Spleen (tissue), 7 donors: Measurements from ENCODE around the gene IL36RN.

Source experiments
- CTCF ChIP-seq, 11 experiments: fragments of 200-600 bp in 7 of 11; fragments of 450-650 bp in 4 of 11; sonication (generic) in 4 of 11; IDR thresholded peaks in 8 of 11; conservative IDR thresholded peaks in 3 of 11; 1 replicate in 7 of 11; 2 replicates in 4 of 11; pipeline versions ENCODE4 v1.4.0 to v1.8.0; 2016 to 2021; ENCODE audit warnings: antibody characterized with exemption in 11 of 11, inconsistent platforms in 4 of 11, mild to moderate bottlenecking in 1 of 11
- POLR2A ChIP-seq, 3 donors: fragments of 450-650 bp; IDR thresholded peaks; one replicate each; pipeline ENCODE4 v1.5.1; 2017; ENCODE audit warnings: antibody characterized with exemption in 3 of 3, mild to moderate bottlenecking in 1 of 3
- POLR2AphosphoS5 ChIP-seq, 3 donors: sonication (generic); formaldehyde crosslinking; IDR thresholded peaks; one replicate each; pipeline ENCODE4 v1.5.1; 2017; ENCODE audit warnings: antibody characterized with exemption in 3 of 3
- donor health status: DM: no; HTN: no; CAD: no; lungs with moderate emphysema.
- donor health status: DM: no; HTN: no; CAD: no.
- donor health status: DM: no; HTN: no; CAD: no.

- TF ChIP-seq POLR2AphosphoS5 (IDR thresholded peaks at IDR 0.05): no peak
- TF ChIP-seq POLR2A (IDR thresholded peaks at IDR 0.05): no peak
- no peak for TF ChIP-seq CTCF (IDR thresholded peaks at IDR 0.05 in 8 of 11, conservative IDR thresholded peaks at IDR 0.05 in 3 of 11)
Observed at GRCh38 chr2:113011108-113011507, 47.9 kb upstream of the IL36RN start.
